ENCODE data around the gene SWAP70.

SWAP70 gene

GRCh38 chr11:9669954-9670353, 6.1 kb downstream of the SWAP70 start:
- TF ChIP-seq CTCF (IDR thresholded peaks at IDR 0.05; ENCODE audit: low read depth, low read length), result no peak
- no peak overlapping the region for H3K4me3 ChIP-seq (ENCODE audit: low read depth, low read length)
- no peaks in the 10 kb centered on the region for H3K27me3 ChIP-seq
- no peaks in the 10 kb centered on the region for H3K9me3 ChIP-seq
- no peaks in the 10 kb centered on the region for H3K4me1 ChIP-seq
- no peaks in the 10 kb centered on the region for H3K36me3 ChIP-seq
- no peak for DNase-seq

GRCh38 chr11:9672288-9672916, 8.5 kb downstream of the SWAP70 start:
- no peaks in the 10 kb centered on the region for H3K9me3 ChIP-seq
- no peak overlapping the region for H3K4me3 ChIP-seq (ENCODE audit: low read depth, low read length)
- H3K36me3 ChIP-seq, result no peaks in the 10 kb centered on the region
- DNase-seq, result no peak
- H3K27me3 ChIP-seq, result no peaks in the 10 kb centered on the region
- H3K4me1 ChIP-seq, result no peaks in the 10 kb centered on the region
- no peak for TF ChIP-seq CTCF (IDR thresholded peaks at IDR 0.05; ENCODE audit: low read depth, low read length)

DNA sequence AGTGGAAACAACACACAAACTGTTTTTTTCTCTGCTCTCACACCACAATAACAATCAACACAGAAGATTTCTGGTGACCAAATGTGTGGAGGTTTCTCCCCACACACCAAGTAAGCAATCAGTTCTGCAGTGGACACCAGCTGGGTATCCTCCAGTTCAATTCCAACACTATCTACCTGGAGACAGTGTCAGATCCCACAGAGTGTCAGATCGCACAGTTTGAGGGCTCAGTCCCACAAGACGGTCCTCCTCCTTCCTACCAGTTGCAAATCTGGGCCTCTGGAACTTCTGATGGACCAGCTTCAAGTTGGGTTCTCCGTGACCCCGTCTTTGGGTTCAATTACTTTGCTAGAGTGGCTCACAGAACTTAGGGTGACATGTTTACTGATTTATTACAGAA, 9.0 kb downstream of the SWAP70 start:
- Histone ChIP-seq H3K4me3 (ENCODE audit: low read depth, low read length) (no peak overlapping the region), H3K27me3 (no peaks in the 10 kb centered on the region), H3K36me3 (no peaks in the 10 kb centered on the region), H3K9me3 (no peaks in the 10 kb centered on the region), H3K4me1 (no peaks in the 10 kb centered on the region)
- no peak for TF ChIP-seq CTCF (IDR thresholded peaks at IDR 0.05; ENCODE audit: low read depth, low read length)
- DNase-seq, result no peak

DNA sequence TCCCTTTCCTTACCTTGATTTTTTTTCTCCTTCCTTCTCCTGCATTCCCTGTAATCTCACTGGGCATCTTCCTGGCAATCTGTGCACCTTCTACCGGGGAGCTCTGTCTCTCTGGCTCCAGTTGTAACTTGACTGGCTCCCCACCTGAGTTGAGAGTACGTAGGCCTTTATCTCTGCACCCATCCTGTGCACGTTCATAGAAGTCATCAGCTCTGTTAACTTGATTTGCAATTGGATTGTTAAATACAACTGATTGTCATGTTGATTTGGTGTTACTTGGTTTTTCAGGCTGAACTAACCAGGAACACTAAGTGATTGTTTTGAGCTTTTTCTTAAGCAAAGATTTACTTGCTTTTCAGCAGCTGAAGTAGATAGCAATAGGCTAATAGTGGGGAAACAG, 11.8 kb downstream of the SWAP70 start:
- Histone ChIP-seq H3K27me3 (no peaks in the 10 kb centered on the region), H3K4me3 (ENCODE audit: low read depth, low read length) (no peak overlapping the region), H3K36me3 (no peaks in the 10 kb centered on the region), H3K9me3 (no peaks in the 10 kb centered on the region), H3K4me1 (no peaks in the 10 kb centered on the region)
- DNase-seq, result no peak
- no peak for TF ChIP-seq CTCF (IDR thresholded peaks at IDR 0.05; ENCODE audit: low read depth, low read length)

DNA sequence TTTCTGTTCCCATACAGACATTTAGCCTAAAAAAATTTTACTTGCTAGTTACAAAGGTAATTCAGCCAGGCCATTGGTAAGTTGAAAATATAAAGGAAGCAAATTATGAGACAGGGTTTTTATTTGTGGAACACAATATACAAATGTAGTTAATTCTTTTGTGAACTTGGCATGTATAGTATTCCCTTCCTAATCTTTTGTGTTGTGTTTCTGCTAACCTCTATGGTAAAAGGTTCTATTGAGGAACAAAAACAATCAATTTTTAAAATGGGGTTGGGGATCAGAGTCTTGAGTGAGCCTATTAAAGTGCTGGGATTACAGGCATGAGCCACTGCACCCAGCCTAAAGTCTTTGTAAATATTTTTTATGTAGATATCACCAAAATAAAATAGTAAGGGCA, 14.1 kb downstream of the SWAP70 start:
- no peaks in the 10 kb centered on the region for H3K36me3 ChIP-seq
- no peaks in the 10 kb centered on the region for H3K9me3 ChIP-seq
- H3K4me1 ChIP-seq, result no peaks in the 10 kb centered on the region
- TF ChIP-seq CTCF (IDR thresholded peaks at IDR 0.05; ENCODE audit: low read depth, low read length), result no peak
- H3K4me3 ChIP-seq (ENCODE audit: low read depth, low read length), result no peak overlapping the region
- no peaks in the 10 kb centered on the region for H3K27me3 ChIP-seq
- no peak for DNase-seq

DNA sequence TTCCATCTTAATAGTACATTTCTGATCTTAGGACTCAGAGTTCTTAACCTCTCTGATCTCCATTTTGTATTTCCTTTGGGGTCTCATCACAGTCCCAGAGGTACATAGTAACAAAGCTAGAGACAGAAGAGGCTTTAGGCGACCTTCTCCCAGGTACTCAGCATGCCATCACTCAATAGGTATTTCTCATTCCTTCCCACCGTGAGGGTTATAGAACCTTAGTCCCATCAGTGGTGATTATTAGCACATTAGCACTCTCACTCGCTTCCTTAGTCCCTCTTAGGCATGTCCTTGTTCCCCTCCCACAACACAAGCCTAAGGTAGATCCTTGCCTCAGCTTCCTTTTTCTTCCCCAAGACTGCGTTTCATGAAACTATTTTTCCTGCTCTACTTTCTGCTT, 14.7 kb downstream of the SWAP70 start:
- TF ChIP-seq CTCF (IDR thresholded peaks at IDR 0.05; ENCODE audit: low read depth, low read length), result no peak
- no peaks in the 10 kb centered on the region for H3K36me3 ChIP-seq
- H3K4me3 ChIP-seq (ENCODE audit: low read depth, low read length), result no peak overlapping the region
- no peaks in the 10 kb centered on the region for H3K27me3 ChIP-seq
- H3K4me1 ChIP-seq, result no peaks in the 10 kb centered on the region
- H3K9me3 ChIP-seq, result no peaks in the 10 kb centered on the region
- no peak for DNase-seq

Measured in BE2C (cell line).